HCT116 (cell line): ENCODE measurements around the gene BRD3OS. TPM values are rescaled to one million over a fixed set of nuclear protein-coding genes. Genes with fewer than 3 reads are reported as not detected.

Experiments
- ATAC-seq: fragments of 200-7000 bp; cut with Tn5 transposase; 2 replicates; pipeline ENCODE4 v1.9.1; 2020; ENCODE audit warnings: mild to moderate bottlenecking, moderate library complexity
- BruUV-seq: library from RNA; stranded (reverse); fragments of 400-500 nt; replicated peaks from 2 replicates; lab custom pipeline; 2021; lab: Mats Ljungman, UMichigan
- CTCF ChIA-PET: fragments of 300-600 bp; sonication (Branson Sonifier 250); formaldehyde crosslinking; loops from one replicate; lab custom pipeline; 2021; ENCODE audit warnings: antibody characterized with exemption; lab: Charles Lee
- POLR2A ChIA-PET: fragments of 300-600, 350-600 bp; sonication (Branson Sonifier 250); formaldehyde crosslinking; loops from one replicate; lab custom pipeline; 2021; ENCODE audit warnings: antibody characterized with exemption; lab: Charles Lee
- RAD21 ChIA-PET, 2 experiments: fragments of 300-600 bp; sonication (Branson Sonifier 250); formaldehyde crosslinking; loops; one replicate each; lab custom pipeline; 2023; ENCODE audit warnings: low total read pairs in 2 of 2; ENCODE audit not compliant: uncharacterized antibody in 2 of 2, unreplicated experiment in 2 of 2, low non-redundant PET in 1 of 2; lab: Charles Lee
- DNase-seq: peaks from one replicate; pipeline ENCODE4 v3.0.0-alpha.2; 2010; ENCODE audit warnings: low read depth, low spot score
- H2AFZ ChIP-seq: fragments of 200-600 bp; shearing (Covaris generic), sonication (generic); 2 replicates; pipeline ENCODE4 v1.6.1; 2017; ENCODE audit warnings: low read depth, mixed run types, mixed read lengths, antibody characterized with exemption, low read length; ENCODE audit not compliant: poor library complexity, severe bottlenecking
- H3K27ac ChIP-seq: 2 replicates; pipeline ENCODE4 v1.5.1; 2012; ENCODE audit warnings: low read depth, low read length
- H3K27me3 ChIP-seq: fragments of 200-600 bp; sonication (generic); 2 replicates; pipeline ENCODE4 v1.6.1; 2016; ENCODE audit warnings: mixed run types, low read length, mixed read lengths; ENCODE audit not compliant: insufficient read depth
- H3K36me3 ChIP-seq, 2 experiments: fragments of 200-500 bp in 1 of 2; fragments of 200-600 bp in 1 of 2; sonication (Bioruptor generic) in 1 of 2; sonication (generic) in 1 of 2; 2 replicates each; pipeline versions ENCODE4 v1.5.1 to v1.6.1; 2014 to 2016; ENCODE audit warnings: low read length in 2 of 2, inconsistent platforms in 1 of 2, mixed read lengths in 1 of 2, mixed run types in 1 of 2; ENCODE audit not compliant: insufficient read depth in 2 of 2, control insufficient read depth in 1 of 2
- H3K4me1 ChIP-seq, 2 experiments: fragments of 200-600 bp in 1 of 2; sonication (generic) in 1 of 2; 2 replicates each; pipeline versions ENCODE4 v1.5.1 to v1.6.1; 2012 to 2017; ENCODE audit warnings: low read length in 2 of 2, inconsistent platforms in 1 of 2, mild to moderate bottlenecking in 1 of 2, mixed read lengths in 1 of 2, mixed run types in 1 of 2, moderate library complexity in 1 of 2; ENCODE audit not compliant: insufficient read depth in 2 of 2, control insufficient read depth in 1 of 2
- H3K4me2 ChIP-seq: fragments of 200-600 bp; sonication (generic); 2 replicates; pipeline ENCODE4 v1.6.1; 2017; ENCODE audit warnings: mixed run types, low read length, mixed read lengths
- H3K4me3 ChIP-seq, 2 experiments: fragments of 200-600 bp in 1 of 2; sonication (generic) in 1 of 2; replicated peaks in 1 of 2; 2 replicates each; pipeline ENCODE4 v1.5.1; 2011 to 2016; ENCODE audit warnings: low read length in 2 of 2, control low read depth in 1 of 2, low read depth in 1 of 2, mild to moderate bottlenecking in 1 of 2, mixed read lengths in 1 of 2, mixed run types in 1 of 2
- H3K79me2 ChIP-seq: fragments of 200-600 bp; sonication (generic); 2 replicates; pipeline ENCODE4 v1.6.1; 2017; ENCODE audit warnings: mild to moderate bottlenecking, mixed run types, low read length, moderate library complexity, mixed read lengths; ENCODE audit not compliant: insufficient read depth
- H3K9ac ChIP-seq: fragments of 200-600 bp; sonication (generic); 2 replicates; pipeline ENCODE4 v1.6.1; 2016; ENCODE audit warnings: low read length, mixed read lengths
- H3K9me2 ChIP-seq: fragments of 200-600 bp; sonication (generic), shearing (Covaris generic); 2 replicates; pipeline ENCODE4 v1.6.1; 2017; ENCODE audit warnings: mixed run types, mild to moderate bottlenecking, moderate library complexity; ENCODE audit not compliant: insufficient read depth
- H3K9me3 ChIP-seq, 2 experiments: fragments of 200-500 bp in 1 of 2; fragments of 200-600 bp in 1 of 2; sonication (Bioruptor generic) in 1 of 2; sonication (generic) in 1 of 2; 2 replicates each; pipeline ENCODE4 v1.6.1; 2014 to 2017; ENCODE audit warnings: low read length in 2 of 2, mixed read lengths in 2 of 2, inconsistent platforms in 1 of 2, low read depth in 1 of 2, mild to moderate bottlenecking in 1 of 2, mixed run types in 1 of 2, moderate library complexity in 1 of 2; ENCODE audit not compliant: control insufficient read depth in 1 of 2, insufficient read depth in 1 of 2
- H4K20me1 ChIP-seq: fragments of 200-600 bp; sonication (generic), shearing (Covaris generic); 2 replicates; pipeline ENCODE4 v1.6.1; 2017; ENCODE audit warnings: mixed run types, mild to moderate bottlenecking, moderate library complexity; ENCODE audit not compliant: insufficient read depth
- ATF3 ChIP-seq: IDR thresholded peaks from 2 replicates; pipeline ENCODE4 v1.6.1; 2012
- CBX3 ChIP-seq: IDR thresholded peaks from 2 replicates; pipeline ENCODE4 v1.6.1; 2012; ENCODE audit warnings: low read depth
- ELF1 ChIP-seq: IDR thresholded peaks from 2 replicates; pipeline ENCODE4 v1.6.1; 2012; ENCODE audit warnings: low read depth, borderline replicate concordance
- EZH2phosphoT487 ChIP-seq: fragments of 200-600 bp; IDR thresholded peaks from 2 replicates; pipeline ENCODE4 v1.6.1; 2018; ENCODE audit warnings: antibody characterized with exemption, borderline replicate concordance
- JUND ChIP-seq: IDR thresholded peaks from 2 replicates; pipeline ENCODE4 v1.6.1; 2012
- MAX ChIP-seq: IDR thresholded peaks from 2 replicates; pipeline ENCODE4 v1.6.1; 2012
- POLR2A ChIP-seq: IDR thresholded peaks from 2 replicates; pipeline ENCODE4 v1.7.0; 2011; ENCODE audit warnings: borderline replicate concordance; ENCODE audit not compliant: insufficient read depth, insufficient read length; ENCODE audit errors: extremely low read depth
- POLR2AphosphoS5 ChIP-seq: IDR thresholded peaks from 2 replicates; pipeline ENCODE4 v1.6.1; 2011; ENCODE audit warnings: mild to moderate bottlenecking, low read depth, low read length, moderate library complexity
- REST ChIP-seq: IDR thresholded peaks from 2 replicates; pipeline ENCODE4 v1.6.1; 2012; ENCODE audit warnings: low read depth
- YY1 ChIP-seq: IDR thresholded peaks from 2 replicates; pipeline ENCODE4 v1.6.1; 2011; ENCODE audit warnings: low read length, low read depth, moderate library complexity, mild to moderate bottlenecking; ENCODE audit not compliant: insufficient replicate concordance; ENCODE audit errors: extremely low read depth
- ZBTB33 ChIP-seq: IDR thresholded peaks from 2 replicates; pipeline ENCODE4 v1.6.1; 2011; ENCODE audit warnings: mild to moderate bottlenecking, low read length, moderate library complexity; ENCODE audit not compliant: insufficient replicate concordance; ENCODE audit errors: extremely low read depth
- ZFX ChIP-seq: fragments of 450-650 bp; IDR thresholded peaks from 2 replicates; pipeline ENCODE4 v1.6.1; 2017
- intact Hi-C: fragments of 100-400 bp; cut with micrococcal nuclease; formaldehyde crosslinking; loops from 2 replicates; pipeline ENCODE4 v1.10.0; 2022
- total RNA-seq: library from RNA; stranded (reverse); gene quantifications from one replicate; pipeline ENCODE4 v1.2.1, GENCODE V29; 2021; ENCODE audit not compliant: unreplicated experiment

BRD3OS gene
- total RNA-seq, 1 experiment from 2014 or later: 17.0 TPM

GRCh38 chr9:134007150-134007549 is 18.1 kb upstream of the BRD3OS start:
- Histone ChIP-seq H2AFZ (no peak overlapping the region), H3K36me3 (no peaks in the 10 kb centered on the region), H3K9me2 (no peaks in the 10 kb centered on the region), H4K20me1 (no peaks in the 10 kb centered on the region), H3K27me3 (no peaks in the 10 kb centered on the region), H3K4me1 (no peaks in the 10 kb centered on the region), H3K9ac (no peak overlapping the region), H3K79me2 (no peaks in the 10 kb centered on the region), H3K9me3 (peaks cover 6 to 12% of the 10 kb centered on the region in 2 experiments; a peak in 2 of 4 replicates), H3K27ac (no peak overlapping the region), H3K4me3 (no peak overlapping the region), H3K4me2 (no peak overlapping the region)
- TF ChIP-seq CBX3: no peak
- TF ChIP-seq POLR2AphosphoS5: no peak
- TF ChIP-seq MAX: no peak
- TF ChIP-seq EZH2phosphoT487: no peak
- no peak for TF ChIP-seq ELF1
- TF ChIP-seq ATF3: no peak
- TF ChIP-seq ZFX: no peak
- no peak for TF ChIP-seq YY1
- no peak for TF ChIP-seq REST
- TF ChIP-seq ZBTB33: no peak
- TF ChIP-seq POLR2A: no peak
- no peak for TF ChIP-seq JUND
- ChIA-PET POLR2A (no interaction called here), RAD21 (no interaction called here), CTCF (interaction anchor here (1.0 kb wide), 1 partner anchor 10 kb away, joined by 3 read pairs; no protein-coding TSS in a partner anchor)
- ATAC-seq (no peak), DNase-seq (no peak)
- no TSS peak for BruUV-seq
- intact Hi-C loops: no loop called here
